ENCODE data around the gene ARSA.
"Not testable (repeated sequence)": the region's sequence is repeated elsewhere in the genome, so short reads cannot be mapped to it uniquely, and the experiment has no call there.

Gene ARSA

DNA sequence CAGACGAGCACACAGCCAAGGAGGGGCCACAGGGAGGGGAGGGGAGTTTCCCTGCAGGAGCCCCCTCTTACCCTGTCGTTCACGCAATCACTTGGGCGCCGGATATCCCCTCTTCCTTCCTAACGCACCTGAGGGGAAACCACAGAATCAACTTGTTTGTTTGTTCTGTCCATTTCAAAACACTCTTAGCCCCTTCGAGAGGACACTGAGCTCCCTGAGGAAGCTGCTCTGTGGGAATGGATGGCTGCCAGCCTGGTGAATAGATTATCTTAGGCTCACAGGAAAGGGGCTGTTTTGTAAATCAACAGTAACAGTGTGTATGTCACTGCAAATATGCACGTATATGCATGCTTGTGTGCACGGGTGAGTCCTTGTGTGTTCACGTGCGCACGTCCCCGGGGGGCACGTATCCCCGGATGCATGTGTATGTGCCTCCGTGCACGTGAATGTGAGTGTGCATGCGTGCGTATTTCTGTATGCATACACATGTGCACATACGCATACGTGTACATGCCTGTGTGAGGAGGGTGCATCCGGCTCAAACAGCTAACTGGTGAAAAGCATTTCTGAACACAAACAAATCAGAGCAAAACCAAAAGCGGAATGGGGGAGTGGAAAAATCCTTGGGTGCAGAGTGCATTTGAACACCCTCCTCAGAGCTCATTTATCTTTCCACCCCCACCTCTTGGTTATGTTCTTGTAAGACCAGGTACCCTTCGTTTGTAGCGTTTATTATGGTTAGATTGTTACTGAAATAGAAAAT, 7.2 kb downstream of the ARSA start:
- no peak for DNase-seq

DNA sequence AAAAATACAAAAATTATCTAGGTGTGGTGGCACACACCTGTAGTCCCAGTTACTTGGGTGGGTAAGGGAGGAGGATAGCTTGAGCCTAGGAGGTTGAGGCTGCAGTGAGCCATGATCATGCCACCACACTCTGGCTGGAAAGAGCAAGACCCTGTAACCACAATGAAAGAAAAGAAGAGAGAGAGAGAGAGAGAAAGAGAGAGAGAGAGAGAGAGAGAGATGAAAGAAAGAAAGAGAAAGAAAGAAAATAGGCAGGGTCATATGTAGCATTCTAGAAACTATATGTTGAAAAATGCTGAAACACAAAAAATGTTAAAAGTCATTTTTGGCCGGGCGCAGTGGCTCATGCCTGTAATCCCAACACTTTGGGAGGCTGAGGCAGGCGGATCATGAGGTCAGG, 13.7 kb downstream of the ARSA start:
- not testable (repeated sequence) for DNase-seq

DNA sequence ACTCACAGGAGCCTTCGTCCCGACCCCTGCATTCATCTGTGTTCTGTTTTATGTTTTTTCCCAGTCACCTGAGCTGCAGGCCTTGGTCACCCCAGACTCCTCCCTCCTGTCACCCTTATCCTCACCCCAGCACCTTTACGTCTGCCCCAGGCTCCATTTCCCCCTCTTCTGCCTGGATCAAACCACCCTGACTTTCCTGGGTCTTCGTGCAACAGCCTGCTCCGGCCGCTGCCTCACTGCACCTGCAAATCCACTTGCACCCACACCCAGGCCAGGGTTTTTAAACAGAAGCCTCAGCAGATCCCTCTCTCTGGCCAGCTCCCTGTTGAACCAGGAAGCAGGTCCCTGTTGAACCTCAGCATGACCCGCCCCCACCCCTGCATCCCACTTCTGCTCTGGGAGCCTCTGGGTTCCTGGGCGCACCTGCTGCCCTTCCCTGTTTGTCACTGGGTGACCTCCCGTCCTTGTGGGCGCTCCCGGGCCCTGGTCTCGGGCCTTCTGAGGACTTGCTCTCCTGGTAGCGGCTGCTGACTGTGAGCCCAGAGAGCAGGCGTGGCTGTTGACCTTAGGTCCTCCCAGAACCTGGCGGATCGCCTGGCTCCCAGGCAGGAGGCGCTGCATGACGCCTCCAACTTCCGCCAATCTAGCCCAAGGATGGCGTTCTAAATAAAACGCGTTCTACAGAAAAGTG, 14.5 kb downstream of the ARSA start:
- DNase-seq: no peak

DNA sequence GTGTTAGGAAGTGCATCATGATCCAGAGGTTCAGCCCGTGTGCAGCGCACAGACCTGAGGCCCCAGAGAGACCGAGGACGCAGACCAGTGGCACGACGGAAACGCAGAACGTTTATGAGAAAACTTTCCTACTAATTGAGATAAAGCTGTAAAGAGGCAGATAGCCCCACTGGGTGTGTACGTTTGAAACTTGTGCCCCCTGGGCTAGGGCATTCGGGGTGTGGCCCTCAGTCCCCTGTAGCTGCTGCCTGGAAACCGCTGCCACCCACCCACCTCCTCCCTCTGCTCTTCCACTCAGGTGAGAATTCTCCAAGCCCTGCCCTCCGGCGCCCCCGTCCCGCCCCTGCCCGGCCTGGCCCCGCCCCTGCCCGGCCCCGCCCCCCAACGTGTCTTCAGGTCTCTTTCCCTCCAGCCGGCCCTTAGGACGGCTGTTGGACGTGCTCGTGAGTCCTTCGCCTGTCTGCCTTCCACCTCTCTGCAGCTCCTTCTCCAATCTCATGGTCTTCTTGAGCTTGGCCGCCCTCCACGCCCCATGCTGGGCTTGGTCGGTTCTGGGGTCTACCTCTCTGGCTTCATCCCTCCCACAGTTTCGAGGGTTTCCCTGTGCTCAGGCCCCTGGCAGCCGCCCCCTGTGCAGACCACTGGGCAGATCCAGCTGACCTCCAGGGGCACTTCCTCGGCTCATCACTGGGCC, 15.3 kb downstream of the ARSA start:
- DNase-seq: no peak

DNA sequence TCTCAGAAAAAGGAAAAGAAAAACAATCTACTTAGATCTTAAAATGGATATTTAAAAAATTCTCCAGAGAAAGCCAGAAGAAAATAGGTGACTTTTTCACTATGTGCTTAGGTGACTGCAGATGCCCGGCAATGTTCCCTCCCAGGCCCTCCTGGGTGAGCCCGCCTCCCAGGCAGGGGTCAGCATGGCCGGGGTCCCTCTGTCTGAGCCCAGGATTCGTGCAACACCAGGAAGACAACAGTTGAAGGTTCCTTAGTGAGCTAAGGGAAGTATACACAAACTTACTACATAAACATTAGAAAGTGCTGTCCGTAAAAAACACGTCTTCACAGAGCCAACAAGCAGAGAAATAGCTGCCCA, 15.8 kb downstream of the ARSA start:
- DNase-seq: no peak

DNA sequence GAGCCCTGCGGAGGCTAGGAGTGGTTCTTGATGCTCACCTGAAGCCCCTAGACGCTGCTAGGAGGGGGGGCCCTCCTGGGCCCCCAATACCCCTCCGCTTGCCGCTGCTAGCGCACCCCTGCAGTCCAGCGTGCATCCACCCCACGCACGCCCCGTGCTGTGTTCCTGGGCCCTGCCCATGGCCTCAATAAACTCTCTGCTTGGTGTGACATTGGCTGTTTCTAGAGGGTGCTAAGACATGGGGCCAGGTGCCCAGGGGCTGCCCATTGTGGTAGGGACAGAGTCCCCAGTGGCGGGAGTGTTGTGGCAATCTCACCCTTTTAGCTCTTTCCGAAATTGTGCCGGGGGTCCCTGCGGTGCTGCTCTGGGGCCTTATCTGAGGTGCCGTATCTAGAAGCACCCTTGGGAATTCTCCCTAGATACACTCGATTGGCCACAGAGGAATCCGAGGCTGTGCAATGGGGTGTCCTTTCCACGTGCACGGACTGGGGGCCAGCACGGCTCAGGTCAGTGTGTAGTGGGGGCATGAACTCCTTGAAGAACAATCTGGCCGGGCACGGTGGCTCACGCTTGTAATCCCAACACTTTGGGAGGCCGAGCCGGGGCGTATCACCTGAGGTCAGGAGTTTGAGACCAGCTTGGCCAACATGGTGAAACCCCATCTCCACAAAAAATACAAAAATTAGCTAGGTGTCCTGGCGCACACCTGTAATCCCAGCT, 16.5 kb downstream of the ARSA start:
- DNase-seq: no peak

DNA sequence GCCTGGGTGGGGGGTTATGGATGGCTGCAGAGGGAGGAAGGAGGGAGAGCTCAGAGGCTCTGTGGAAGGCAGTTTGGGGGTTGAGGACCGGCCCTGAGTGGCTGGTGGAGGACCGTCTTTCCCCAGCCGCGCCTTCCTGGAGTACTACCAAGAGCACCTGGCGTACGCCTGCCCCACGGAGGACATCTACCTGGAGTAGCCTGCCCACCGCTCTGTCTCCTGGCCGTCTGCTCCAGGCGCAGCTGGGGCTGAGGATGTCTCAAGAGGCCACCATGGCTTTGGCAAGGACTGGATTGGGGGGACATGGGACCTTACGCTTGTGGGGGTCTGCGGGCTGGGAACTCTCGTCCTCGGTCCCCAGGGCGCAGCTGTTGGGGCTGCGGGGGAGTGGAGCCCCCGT, 17.4 kb downstream of the ARSA start:
- no peak for DNase-seq

DNA sequence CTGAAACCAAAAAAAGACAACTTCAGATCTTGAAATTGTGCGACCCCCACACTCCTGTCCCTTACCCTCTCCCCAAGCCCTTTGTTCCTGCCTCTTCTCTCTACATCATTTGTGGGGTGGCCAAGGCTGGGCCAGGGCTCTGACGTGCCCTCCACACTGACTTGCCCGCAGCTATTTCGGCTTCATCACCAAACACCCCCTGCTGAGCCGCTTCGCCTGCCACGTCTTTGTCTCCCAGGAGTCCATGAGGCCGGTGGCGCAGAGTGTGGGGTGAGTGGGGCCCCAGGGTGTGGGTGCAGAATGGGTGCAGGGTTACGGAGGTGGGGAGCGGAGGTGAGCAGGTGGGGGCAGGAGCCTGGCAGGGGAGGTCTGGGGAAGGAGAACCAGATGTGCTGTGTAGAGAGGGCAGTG, 17.9 kb downstream of the ARSA start:
- no peak for DNase-seq

DNA sequence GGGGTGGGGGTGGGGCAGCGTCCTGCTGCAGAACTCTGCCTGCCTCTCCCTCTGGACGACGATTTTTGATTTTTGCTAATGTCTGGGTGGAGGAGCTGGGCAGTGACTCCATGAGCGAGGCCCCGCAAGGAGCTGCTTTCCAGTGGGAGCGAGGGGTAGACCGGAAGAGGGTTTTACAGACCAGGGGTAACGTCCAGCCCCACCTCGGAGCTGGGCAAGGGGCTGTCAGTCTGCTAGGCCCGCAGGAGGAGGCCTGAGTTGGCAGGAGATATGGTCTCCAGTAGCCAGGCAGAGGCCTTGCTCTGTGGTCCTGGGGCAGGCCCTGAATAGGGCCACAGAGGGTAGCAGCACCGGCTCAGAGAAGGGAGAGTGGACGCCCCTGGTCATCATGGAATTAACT, 18.4 kb downstream of the ARSA start:
- DNase-seq: no peak

DNA sequence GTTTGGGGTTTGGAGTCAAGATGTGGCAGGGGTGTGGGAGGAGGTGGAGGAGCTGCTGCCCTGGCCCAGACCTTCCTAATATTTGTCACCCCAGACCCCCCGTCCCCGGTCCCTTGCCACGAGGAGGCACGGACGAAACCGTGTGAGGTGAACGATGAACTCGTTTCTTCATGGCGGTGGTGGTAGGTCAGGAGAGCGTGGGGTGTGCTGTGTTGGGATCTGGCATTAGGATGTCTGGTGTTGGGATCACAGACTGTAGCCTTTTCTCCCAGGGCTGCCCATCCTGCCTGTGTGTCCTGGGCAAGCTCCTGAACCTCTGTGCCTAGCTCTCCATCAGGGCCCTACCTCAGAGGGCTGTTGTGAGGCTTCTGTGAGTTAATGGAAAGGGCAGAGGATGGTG, 19.0 kb downstream of the ARSA start:
- no peak for DNase-seq

DNA sequence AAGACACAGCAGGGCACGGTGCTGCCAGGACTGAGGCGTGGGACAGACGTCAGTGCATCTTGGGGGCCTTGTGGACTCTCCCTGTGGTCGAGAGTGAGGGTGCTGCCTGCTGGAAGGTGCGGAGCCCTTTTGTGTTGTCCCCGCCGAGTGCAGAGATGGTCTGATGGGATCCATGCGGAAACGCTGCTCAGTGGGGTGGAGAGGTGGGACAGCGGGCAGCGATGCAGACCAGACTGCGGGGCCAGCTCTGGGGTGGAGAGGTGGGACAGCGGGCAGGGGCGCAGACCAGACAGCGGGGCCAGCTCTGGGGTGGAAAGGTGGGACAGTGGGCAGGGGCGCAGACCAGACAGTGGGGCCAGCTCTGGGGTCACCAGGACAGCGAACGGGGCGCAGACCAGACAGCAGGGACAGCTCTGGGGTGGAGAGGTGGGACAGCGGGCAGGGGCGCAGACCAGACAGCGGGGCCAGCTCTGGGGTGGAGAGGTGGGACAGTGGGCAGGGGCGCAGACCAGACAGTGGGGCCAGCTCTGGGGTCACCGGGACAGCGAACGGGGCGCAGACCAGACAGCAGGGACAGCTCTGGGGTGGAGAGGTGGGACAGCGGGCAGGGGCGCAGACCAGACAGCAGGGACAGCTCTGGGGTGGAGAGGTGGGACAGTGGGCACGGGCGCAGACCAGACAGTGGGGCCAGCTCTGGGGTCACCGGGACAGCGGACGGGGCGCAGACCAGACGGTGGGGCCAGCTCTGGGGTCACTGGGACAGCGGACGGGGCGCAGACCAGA, 19.7 kb downstream of the ARSA start:
- DNase-seq: not testable (repeated sequence)

DNA sequence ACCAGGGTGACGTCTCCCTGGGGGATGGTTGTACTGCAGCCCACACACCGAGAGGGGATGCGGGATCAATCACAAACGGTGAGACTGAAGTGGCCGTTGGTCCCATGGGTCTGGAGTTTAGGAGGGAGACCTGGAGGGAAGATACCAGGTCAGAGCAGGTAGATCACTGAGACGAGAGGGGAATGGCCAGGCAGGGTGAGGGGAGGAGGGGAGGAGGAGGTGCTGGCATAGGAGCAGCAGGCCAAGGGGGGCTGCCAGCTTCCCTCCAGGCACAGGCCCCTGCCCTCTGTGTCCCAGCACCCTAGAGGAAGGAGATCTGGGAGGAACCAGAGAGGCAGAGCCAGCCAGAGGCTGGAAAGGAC, 20.3 kb downstream of the ARSA start:
- no peak for DNase-seq

DNA sequence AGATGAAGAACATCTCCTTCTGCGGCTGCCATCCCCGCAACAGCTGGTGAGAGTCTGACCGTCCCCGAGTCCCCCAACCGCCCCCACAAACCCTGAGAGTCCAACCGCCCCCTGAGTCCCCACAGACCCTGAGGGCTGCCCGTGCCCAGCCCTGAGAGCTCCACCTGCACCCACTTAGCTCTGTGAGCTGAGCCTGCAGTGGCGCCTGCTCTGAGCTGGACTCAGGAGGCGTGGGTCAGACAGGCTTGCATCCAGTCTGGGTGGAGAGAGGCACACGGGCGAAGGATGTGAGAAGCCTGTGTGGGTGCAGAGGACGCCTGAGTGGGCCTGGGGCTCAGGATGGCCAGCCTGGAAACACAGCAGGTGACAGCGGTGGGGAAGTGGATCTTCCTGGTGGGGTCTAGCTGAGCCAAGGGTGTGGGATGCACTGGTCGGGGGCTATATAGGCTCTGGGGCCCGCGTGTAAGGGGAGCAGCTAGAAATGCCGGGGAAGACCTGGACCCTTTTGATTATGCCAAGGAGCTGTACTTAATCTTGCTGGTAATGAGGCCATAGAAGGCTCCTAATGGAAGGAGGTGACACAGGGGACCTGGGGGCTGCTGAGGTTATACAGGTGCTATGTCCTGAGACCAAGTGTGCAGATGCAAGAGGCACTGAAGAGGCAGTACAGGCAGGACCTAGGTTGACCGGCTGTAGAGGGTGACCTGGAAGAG, 20.9 kb downstream of the ARSA start:
- DNase-seq: no peak

DNA sequence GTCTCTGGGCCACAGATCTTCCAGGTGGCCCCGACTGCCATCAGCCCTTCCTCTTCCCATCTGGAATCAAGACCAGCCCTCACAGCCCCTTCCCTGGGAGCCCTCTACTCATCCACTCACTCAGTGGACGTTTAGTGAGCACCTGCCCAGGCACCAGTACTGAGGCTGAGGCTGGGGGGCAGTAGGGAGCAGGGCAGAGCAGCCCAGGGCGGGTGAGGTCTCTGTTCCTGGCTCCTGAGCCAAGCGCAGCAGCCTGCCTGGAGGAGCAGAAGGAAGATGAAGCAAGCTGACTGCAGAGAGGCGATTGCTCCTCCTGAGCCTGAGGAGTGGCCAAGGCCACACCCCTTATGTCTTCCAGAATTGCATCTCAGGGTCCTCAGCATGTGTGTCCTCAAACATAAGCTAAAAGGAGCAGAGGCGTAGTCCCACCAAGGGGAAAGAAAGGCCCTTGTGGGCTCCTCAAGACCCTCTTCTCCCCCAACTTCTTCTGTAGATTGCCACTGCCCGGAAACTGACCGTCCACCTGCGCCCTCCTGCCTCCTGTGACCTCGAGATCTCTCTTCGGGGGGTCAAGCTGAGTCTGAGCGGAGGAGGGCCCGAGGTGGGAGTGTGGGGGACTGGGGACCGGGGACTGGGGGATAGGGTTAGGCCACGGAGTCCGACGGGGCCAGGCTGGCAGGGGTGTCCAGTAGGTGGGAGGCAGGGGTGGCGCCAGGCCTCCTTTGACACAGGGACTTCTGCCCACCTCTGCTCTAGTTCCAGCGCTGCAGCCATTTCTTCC, 21.6 kb downstream of the ARSA start:
- no peak for DNase-seq

DNA sequence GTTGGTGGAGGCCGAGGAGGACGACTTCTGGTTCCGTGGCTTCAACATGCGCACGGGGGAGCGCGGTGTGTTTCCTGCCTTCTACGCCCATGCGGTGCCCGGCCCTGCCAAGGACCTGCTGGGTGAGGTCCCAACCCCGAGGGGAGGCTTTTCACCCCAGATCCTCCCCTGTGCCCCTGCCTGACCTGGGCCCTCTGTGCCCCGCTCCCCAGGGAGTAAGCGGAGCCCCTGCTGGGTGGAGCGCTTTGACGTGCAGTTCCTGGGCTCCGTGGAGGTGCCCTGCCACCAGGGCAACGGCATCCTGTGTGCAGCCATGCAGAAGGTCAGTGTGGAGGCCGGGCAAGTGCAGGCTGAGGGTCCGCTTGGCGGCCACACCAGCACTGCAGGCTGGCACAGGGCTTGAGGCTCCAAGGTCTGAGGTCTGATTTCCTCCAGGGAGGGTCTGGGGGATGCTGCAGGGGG, 22.3 kb downstream of the ARSA start:
- no peak for DNase-seq

DNA sequence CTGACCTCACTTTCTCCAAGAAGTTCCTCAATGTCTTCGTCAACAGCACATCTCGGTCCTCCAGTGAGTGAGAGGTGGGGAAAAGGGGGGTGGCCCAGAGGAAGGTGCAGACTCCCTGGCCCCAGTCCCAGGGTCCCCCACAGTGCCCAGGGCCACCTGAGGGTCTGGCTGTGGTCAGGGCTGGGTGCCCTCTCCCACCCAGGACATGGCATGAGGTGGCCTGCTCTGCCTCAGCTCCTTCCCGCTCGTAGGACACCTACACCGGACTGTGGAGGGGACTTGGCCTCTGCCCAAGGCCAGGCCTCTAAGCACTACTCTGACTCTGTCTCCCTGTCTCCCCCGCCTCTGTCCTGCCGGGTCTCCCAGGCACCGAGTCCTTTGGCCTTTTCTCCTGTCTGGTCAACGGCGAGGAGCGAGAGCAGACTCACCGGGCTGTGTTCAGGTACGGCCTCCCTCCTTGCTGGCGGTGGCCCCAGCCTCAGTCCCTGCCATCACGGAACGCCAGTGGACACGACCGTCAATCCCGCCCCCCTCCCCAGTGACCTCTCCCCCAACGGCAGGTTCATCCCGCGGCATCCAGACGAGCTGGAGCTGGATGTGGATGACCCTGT, 22.8 kb downstream of the ARSA start:
- no peak for DNase-seq

DNA sequence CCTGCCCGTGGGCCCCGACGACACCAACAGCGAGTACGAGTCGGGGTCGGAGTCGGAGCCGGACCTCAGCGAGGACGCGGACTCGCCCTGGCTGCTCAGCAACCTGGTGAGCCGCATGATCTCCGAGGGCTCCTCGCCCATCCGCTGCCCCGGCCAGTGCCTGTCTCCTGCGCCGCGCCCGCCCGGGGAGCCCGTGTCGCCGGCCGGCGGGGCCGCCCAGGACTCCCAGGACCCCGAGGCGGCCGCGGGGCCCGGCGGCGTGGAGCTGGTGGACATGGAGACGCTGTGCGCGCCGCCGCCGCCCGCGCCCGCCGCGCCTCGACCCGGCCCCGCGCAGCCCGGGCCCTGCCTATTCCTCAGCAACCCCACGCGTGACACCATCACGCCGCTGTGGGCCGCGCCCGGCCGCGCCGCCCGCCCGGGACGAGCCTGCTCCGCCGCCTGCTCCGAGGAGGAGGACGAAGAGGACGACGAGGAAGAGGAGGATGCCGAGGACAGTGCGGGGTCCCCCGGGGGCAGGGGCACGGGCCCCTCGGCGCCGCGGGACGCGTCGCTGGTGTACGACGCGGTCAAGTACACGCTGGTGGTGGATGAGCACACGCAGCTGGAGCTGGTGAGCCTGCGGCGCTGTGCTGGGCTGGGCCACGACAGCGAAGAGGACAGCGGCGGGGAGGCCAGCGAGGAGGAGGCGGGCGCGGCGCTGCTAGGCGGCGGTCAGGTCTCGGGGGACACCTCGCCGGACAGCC, 23.5 kb downstream of the ARSA start:
- DNase-seq: no peak

DNA sequence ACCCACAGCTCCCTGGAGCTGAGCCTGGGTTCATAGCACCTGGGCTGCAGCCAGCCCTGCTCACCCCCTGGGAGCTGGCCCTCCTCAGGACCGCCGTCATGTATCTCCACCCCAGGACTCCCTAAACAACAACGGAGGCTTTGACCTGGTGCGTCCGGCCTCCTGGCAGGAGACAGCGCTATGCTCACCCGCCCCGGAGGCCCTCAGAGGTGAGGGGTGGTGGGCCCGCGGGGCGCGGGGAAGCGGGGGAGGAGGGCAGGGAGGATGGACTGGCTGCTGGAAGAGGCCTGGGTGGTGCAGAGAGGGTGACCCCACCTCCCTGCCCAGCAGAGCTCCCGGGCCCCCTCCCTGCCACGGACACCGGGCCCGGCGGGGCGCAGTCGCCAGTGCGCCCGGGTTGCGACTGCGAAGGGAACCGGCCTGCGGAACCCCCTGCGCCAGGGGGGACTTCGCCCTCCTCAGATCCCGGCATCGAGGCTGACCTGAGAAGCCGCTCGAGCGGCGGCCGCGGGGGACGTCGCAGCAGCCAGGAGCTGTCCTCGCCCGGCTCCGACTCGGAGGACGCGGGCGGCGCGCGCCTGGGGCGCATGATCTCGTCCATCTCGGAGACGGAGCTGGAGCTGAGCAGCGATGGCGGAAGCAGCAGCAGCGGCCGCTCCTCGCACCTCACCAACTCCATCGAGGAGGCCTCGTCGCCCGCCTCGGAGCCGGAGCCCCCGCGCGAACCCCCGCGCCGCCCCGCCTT, 24.3 kb downstream of the ARSA start:
- no peak for DNase-seq

DNA sequence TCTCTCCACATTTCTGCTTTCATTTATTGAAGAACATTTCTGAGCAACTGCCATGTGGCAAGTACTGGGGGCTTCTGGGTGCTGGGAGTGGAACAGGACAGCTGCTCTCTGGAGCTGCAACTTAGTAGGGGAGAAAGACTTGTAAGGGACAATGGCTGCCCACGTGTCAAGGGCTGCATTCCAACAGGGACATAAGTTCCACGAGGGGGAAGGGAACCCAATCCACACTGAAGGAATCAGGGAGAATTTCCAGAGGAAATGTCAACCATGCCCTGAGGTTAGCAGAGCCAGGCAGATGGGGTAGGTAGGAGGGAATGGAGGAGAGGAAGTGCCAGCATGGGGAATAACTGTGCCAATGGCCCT, 25.6 kb downstream of the ARSA start:
- DNase-seq: no peak

Measured in NCI-H187 treated with DMSO at 0.1 percent for 48 hours (cell line).